ENCODE results near the gene NID1.

- no peak for TF ChIP-seq CTCF (conservative IDR thresholded peaks at IDR 0.05)
- TF ChIP-seq ZFX (IDR thresholded peaks at IDR 0.05) = no peak
Observed at GRCh38 chr1:236016782-236017400, 48.0 kb downstream of the NID1 start.

Measured in C4-2B (cell line).